Measurements from ENCODE around the gene QTRT2.

DNA sequence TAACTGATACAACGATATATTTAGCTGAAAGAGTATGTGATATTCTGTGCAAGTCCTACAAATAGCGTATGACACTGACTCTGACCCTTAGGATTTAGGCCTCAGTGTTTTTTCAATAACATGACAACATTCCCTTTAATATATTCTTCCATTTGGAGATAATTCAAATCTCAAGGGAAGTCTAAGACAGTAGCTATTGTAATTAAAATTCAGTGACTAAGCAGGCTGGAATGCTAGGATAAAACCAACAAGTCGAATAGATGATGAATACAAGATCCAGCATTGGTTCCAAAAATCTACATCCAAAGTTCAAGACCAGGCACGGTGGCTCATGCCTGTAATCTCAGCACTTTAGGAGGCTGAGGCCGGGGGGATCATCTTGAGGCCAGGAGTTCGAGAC lies 56.2 kb downstream of the QTRT2 start:
- TF ChIP-seq CTBP1 (IDR thresholded peaks at IDR 0.05; ENCODE audit: borderline replicate concordance) = no peak
- TF ChIP-seq FOXK2 (IDR thresholded peaks at IDR 0.05) = no peak
- no peak for TF ChIP-seq BHLHE40 (IDR thresholded peaks at IDR 0.05; ENCODE audit: borderline replicate concordance)

Data from HEK293T (cell line).